8988T (cell line): Measurements from ENCODE around the gene TTLL9.

Experiments used
- DNase-seq: peaks from one replicate; pipeline ENCODE4 v3.0.0; 2011

Gene TTLL9

DNA sequence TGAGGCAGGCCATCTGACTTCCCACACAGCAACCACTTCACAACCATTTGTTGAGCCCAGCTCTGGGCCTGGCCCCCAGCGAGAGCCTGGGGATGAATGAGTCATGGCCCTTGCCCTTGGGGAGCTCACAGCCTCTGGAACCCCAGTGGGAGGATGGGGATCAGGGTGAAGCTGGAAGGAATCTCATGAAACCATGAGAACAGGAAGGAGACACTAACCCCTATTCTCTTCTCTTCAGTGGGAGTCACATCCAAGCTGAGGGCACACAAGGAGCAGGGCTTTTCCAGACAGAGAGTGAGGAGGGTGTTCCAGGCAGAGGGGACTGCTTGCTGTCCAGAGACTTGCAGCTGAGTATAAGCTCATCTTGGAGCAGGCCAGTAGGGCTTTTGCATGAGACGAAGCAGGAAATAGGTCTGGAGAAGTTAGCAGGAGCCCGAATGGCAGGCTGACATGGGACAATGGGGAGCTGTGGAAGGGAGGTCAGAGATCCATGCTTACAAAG is 32.5 kb upstream of the TTLL9 start:
- no peak for DNase-seq

DNA sequence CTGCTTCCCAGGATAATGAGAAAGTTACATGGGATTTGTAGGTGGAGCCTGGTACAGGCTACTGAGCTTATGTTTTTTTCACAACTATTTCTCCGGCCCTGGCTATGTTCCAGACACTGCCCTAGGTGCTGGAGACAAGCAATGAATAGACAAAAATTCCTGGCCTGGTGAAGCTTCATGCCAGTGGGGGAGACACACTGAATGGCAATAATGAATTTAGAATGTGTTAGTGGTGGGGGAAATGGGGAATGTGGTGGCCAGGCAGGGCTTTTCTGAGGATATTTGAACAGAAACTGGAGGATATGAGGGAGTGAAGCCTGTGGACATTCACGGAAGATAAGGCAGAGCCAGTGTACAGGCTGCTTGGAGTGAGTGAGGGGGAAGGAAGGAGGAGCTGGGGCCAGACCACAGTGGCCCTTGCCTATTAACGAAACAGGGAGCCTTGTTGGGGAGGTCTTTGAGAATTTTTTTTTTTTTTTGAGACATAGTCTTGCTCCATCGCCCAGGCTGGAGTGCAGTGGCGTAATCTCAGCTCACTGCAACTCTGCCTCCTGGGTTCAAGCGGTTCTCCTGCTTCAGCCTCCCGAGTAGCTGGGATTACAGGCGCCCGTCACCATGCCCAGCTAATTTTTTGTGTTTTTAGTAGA is 31.7 kb upstream of the TTLL9 start:
- DNase-seq, result no peak

DNA sequence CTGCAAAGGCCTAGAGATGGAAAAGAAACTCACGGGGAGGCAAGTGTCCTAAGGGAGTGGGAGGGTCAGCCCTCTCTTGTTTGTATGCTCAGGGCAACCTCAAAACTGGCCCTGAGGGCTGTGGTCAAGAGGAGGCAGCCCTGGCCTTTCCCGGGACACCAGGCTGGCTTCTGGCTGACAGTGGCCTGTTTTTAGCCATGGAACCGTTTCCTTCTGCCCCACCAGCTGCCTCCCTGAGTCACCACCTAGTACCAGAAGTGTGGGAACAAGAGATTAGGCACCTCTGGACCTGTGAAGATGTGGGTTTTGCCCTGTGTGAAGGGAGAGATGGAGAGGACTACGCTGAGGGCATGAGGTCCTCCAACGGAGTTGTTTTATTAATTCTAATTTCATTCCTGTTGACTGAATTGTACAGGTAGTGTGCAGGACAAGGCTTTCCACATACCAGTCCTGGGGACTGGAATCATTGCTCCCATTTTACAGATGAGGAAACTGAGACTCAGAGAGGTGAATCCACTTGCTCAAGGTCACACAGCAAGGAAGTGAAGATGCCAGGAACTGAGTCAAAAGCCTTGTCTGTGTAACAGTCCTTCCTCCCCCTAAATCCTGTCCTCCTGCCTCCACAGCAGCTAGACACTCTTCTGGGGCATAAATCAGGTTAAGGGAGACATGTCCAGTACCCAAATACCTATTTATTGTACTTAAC is 30.5 kb upstream of the TTLL9 start:
- no peak for DNase-seq

DNA sequence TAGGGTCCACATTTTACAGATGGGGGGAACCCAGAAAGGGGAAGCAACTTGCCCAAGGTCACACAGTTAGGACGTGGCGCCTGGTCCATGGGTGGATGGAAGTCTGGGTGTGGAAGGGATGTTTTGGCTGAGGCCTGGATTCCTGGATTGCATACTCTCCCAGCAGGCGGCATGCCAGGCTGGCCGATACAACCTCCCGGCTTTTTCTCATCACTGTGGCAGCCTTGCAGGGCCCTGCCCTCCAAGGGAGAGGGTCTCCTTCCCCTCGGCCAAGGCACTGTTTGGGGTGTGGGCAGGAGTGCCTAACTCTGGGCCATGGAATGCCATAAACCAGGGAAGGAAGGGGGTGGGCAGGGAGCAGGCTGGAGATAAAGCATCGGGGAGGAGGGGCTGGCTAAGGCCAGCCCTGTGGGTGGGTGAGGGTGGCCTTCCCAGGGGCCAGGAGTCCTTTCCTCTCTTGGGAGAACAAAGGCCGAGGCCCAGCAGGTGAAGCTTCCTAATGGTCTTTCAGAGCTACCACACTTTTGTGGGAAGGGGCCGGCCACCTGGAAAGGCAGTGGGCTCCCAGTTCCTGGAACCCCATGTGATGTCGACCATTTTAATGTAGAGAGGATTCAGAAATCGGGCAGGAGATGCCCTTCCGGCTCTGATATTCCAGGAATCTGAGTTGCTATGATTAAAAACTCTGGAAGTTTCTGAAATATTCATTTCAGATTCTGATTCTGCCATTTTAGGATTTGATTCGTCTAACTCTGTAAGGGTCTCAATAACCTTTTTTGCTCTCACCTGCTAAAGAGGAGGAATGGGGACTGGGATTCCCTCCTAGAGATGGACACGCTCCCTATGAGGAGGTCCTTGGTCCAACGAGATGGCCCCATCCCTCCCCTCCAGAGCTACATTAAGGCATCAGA is 29.3 kb upstream of the TTLL9 start:
- no peak for DNase-seq

DNA sequence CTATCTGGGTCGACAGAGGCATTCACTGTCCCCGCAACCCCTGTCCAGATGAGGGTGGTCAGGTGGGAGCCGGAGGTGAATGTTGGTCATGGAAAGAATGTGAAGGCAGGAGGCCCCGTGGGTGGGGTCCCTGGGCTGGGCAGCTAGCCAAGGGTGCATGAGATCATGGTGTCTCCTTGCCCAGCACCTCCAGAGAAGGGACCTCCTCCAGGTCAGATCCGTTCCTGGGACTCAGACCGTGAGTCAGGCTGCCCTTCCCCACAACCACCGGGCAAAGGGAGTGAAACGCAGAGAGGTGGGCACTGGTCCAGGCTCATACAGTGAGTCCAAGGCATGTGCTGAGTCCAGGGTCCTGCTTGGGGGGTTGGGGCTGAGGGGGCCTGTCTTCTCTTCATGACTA is 28.5 kb upstream of the TTLL9 start:
- DNase-seq, result no peak

DNA sequence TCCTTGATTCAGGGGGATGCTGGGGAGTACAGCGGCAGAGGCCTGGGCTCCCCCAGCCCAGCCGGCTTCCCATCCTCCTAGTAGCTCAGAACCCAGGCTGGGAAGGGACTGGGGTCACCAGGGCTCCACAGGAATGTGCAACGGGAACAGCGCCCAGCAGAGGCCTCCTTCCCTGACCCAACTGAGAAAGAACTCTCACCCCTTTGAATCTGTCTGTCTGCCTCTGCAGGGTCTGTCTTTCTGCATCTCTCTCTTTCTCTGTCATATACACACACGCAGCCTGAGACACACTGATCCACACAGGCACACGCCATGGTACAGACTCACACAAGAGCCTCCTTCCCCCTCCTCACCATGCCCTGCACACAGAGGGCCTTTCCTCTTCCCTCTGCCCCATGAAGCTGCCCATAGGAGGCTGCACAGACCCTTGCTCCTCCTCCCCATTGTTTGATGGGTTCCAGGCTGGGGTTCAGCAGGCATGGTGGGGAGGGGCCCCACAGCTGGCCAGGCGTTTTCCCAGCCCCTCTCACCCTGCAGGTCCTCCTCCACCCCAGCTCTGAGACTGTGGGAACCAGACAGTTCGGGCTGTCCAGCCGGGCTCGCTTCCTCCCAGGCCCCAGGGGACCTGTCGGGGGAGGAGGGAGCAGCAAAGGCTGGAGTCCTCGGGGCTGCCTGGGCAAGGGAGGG is 27.8 kb upstream of the TTLL9 start:
- DNase-seq, result no peak

DNA sequence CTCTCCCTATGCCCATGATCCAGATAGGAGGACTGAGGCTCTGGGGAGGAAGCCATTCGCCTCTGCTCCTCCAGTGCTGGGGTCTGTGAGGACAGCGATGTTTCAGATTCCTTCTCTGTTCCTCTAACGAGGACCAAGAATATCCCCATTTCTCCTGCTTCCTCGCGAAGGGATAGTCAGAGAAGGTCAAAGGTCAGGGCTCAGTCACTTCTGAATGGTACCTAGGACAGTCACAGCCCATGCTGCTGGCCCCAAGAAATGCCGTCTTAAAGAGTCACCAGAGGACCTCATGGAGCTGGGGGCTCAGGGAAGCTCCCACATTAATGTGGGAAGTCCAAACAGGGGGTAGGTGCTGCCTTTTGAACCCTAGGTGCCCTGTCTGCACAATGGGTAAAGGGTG is 27.1 kb upstream of the TTLL9 start:
- DNase-seq, result no peak

DNA sequence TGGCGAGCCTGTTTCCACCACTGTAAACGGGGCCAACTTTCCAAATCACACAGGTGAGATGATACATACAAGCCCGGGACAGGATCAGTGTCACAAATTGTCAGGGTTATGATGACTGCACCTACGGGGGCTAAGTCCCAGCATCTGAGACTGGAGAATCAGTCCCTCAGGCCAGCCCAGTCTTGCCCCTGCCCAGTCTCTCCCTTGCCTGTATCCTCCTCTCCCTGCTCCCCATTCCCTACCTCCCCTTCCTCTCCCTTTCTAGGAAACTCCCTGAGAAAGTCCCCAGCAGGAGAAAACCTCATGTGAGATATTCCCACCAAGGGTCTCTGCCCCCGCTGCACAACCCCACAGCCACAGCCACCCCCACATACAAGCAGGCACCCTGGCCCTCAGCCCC is 26.6 kb upstream of the TTLL9 start:
- no peak for DNase-seq

DNA sequence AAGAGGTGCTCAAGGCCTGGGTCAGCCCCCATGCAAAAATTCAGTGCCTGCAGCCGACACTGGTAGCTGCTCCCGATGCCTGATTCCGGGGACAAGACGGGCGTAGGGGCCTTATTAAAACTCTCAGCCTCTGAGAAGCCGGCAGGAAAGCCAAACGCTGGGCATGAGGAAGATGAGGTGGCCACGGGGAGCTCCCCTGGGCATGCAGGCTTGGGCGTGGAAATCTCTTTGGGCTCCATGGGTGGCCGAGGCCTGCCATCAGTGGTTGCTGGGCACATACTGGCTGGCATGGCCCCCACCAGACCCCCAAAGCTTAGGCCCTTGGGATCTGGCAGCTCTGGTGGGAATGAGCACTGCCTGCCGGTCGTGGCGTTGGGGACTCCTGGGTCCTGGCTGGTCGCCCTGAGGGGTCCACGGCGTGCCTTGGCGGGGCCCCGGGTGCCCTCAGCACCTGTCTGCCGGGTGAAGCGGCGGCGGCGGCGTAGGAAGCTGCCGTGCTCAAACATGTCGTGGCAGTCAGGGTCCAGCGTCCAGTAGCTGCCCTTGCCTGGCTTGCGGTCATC is 25.6 kb upstream of the TTLL9 start:
- DNase-seq, result no peak

DNA sequence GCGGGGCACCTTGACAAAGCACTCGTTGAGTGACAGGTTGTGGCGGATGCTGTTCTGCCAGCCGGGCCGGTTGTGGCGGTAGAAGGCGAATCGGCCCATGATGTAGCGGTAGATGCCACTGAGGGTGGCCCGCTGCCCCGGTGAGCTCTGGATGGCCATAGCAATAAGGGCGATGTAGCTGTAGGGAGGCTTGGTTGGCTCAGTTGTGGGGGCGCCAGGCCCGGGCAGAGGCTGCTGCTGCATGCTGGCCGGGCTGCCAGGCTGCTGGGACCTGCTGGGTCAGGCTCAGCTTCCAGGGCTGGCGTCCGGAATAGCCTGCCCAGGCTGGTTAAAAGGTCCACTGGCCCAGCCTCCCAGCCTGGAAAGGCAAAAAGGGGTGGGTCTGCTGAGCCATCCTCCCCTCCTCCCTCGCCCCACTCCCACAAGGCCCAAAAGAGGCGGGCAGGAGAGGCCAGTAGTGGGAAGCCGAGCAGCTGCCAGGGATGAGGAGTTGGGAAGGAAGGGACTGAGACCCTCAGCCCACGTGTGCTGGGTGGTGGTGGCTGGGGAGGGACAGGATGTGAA is 25.1 kb upstream of the TTLL9 start, which contains the start of gene FOXS1:
TSS of gene FOXS1 (minus strand) at position 305 of the 564 bp plus-strand sequence. CDS start at position 243, 62 bp downstream.
- DNase-seq, result no peak

DNA sequence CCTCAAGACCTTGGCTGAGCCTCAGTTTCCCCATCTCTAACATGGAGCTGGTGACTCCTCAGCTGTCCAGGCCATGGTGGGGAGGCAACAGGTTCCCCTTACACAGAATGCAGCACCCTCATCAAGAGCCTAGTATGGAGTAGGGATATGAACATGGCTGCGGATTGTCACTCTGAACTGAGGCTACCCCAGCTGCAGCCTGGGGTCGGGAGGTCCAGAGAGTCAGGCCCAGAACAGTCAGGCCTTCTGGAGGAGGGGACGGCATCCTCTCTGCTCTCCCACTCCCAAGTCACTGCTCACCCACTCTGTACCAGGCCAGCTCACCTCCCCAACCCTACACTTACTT is 23.7 kb upstream of the TTLL9 start:
- no peak for DNase-seq

DNA sequence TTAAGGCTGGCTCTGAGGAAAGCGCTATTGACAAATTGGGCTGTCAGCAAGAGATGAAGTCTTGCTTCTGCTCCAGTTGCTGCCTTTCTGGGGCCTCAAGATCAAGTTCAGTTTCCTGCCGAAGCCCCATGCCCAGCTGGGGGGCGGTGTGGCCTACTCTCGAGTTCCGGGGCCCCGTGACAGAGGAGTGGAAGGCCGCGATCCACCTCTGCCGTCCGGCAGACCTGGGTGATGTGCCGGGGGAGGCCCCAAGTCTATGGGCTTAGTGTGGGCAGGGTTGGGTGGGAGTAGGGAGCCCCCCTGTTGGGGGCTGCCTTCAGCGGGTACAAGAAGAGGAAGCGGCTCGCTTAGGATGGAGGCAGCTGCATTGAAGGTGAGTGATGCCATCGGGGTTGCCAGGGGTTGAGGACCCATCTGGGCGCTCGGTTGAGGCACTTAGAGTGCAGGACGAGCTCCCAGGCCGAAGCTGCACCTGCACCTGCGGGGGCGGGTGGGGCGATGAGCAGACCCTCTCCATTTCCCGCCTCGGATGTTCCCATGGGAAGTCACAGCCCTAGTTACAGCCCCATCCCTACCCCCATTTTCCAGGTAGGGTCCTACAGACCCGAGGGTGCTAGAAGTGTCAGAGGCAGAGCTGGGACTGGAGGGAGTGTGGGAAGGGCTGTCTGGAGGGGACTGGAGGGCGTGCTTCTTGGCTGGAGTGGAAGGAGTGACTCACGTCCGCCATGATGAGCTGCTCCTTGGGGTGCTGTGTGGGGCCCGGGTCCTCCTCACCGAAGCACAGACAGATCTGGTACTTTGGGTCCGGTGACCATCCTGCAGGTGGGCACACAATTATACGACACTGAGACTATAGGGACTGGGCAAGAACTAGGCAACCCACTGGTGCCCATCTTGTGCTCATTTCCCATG is 22.1 kb upstream of the TTLL9 start:
- no peak for DNase-seq

DNA sequence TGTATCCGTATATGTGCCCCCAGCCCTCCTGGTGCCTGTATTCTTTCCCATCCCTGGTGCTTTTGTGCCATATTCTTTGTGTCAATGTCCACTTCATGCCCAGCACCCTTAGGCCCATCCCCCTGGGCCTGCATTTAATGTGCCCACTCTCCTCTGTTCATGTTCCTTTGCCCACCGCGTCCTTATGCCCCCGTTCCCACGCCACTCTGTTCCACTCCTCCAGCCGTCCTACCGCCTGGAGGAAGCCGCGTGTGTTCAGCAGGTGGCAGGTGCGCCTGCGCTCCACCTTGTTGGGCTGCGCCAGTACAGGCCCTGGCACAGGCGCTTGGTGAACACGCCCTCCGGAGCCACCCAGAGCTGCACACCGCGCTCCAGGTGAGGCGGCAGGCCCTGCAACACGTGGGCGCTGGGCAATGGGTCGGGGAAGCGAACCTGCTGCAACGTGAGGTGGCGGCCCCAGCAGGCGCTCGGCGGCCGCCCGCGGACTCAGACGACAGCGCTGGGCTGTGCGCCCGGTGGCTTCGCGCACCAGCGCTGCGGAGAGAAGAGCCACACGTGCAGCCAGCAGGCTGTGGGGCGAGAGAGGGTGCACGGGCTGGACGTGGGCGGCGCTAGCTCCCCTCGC is 21.0 kb upstream of the TTLL9 start:
- DNase-seq, result no peak

DNA sequence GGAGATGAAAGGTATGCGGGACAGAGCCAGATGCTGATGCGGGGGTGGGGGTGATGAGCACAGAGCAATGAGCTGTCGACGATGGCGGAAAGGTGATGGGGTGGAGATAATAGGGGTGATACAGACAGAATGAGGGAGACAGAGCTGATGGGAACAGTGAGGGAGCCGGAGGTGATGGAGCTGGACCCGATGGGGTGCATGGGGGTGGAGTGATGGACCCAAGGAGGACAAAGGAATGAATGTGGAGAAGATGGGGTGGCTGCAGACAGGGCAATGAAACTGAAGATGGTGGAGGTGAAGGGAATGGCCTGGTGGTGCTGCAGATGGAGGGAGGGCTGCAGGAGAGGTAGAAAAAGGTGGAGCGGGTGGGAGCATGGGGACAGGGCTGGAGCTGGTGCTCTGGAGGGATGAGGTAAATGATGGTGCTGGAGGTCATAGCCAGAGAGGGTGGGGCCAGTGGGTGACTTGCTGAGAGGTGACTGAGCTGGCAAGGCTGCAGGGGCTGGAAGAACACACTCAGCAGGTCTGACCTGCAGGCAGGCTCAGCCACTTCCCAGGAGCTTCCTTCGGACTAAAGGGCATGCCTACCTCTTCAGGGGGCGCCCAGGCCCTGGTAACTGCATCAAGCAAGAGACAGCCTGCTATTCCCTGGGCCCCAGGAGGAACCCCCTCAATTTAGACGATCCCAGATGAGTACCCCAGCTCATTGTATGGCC is 19.0 kb upstream of the TTLL9 start:
- DNase-seq, result no peak

DNA sequence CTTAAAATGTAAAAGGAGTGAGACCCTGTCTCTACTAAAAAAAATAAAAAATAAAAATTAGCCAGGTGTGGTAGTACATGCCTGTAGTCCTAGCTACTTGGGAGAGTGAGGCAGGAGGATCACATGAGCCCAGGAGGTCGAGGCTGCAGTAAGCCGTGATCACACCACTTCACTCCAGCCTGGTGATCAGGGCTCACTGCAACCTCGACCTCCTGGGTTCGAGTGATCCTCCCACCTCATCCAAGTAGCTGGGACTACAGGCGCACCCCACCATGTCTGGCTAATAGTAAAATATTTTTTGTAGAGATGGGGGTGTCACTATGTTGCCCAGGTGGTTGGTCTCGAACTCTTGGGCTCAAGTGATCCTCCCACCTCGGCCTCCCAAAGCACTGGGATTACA is 17.0 kb upstream of the TTLL9 start:
- no peak for DNase-seq

DNA sequence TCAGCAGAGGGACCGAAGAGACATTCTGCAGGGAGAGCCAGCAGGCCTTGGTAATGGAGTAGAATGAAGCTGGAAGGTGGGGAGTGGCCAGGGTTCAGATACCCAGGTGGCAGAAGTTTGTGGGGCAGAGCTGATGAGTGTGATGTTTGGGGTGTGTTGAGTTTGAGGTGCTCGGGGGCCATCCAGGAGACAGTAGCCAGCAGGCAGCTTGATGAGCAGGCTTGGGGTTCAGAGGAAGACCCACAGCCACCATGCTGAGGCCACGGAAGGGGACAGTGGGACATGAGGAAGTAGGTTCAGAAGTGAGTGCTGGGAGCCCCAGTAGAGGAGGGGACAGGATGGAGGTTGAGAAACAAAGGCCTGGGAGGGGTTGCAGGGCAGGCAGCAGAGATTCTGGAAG is 13.9 kb upstream of the TTLL9 start:
- DNase-seq, result no peak

DNA sequence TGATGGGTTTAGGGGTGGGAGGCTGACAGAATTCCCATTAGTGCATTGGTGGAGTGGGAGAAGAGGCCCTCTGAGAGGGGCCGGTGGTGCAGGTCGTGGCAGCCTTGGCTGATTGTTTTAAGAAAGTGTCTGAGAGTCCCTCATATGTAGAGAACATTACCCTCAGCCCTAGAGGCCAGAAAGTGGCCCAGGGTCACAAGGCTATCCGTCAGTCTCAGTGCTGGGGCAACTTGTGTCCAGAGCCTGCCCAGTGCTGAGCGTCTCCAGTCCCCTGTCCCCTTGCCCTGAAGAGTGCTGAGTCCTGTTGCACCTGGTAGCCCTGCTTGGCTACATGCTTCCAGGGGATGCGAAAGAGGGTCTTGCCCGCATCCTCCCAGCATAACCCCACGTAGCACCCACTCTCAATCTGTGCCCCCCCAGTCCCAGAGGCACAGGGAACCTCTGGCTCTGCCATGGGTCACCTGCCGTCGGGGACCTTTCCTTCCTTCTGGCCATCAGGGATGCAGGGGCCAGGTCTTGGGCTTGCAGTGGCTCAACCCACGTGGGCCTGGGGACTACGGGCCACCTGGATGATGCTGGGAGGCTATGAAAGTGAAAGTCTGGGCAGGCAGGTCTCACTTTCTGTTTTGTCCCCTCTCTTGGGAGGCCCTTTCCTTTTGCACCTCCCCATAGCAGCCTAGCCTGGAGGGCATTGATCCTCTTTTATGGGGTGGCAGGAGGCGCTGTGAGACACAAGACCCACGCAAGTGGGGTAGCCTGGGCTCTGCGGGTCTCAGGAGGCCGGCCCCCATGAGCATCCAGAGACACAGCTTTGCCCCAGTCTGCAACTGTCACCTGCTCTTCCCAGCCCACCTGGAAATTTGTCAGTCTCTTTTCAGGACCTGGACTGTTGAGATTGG is 12.3 kb upstream of the TTLL9 start:
- no peak for DNase-seq

DNA sequence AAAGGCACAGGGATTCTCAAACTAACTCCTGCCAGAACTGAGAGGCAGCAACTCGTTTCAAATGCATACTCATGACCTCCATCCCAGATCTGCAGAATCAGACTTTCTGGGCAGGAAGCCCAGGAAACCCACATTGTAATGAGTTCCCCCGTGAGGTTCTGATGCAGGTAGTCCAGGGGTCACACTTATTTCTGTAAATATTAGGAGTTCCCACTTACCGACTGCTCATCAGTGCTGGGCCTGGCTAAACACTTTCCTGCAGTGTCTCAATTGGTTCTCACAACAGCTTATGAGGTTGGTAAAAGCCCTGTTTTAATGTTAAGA is 11.7 kb upstream of the TTLL9 start:
- no peak for DNase-seq
